ENCODE measurements around the gene OR2V2. TPM values are rescaled to one million over a fixed set of nuclear protein-coding genes. Genes with fewer than 3 reads are reported as not detected.

The OR2V2 gene
- not detected in 5 replicates for total RNA-seq (2022; extraction: Qiagen RNA extraction)

GRCh38 chr5:181146927-181147636, at the start of gene OR2V2:
TSS of gene OR2V2 (plus strand) at chr5:181147586. CDS start at chr5:181154943, 7,357 bp downstream.

GRCh38 chr5:181130832-181131496, 16.4 kb upstream of the OR2V2 start, which contains the start of gene OR2V1:
TSS of gene OR2V1 (minus strand) at chr5:181131169. CDS start at chr5:181125304, 5,865 bp downstream.

GRCh38 chr5:181204826-181205760, 57.7 kb downstream of the OR2V2 start, which contains the start of gene TRIM7:
TSS of gene TRIM7 (minus strand) at chr5:181205196. CDS start at chr5:181205110, 86 bp downstream.

Other genes starting within 250 kb of the OR2V2 start
- gene BTNL8, start 248.4 kb upstream of the OR2V2 start, total RNA-seq (2022; extraction: Qiagen RNA extraction): not detected in 5 replicates
- gene BTNL3, start 158.7 kb upstream of the OR2V2 start, total RNA-seq (2022; extraction: Qiagen RNA extraction): not detected in 5 replicates
- gene BTNL9, start 107.3 kb upstream of the OR2V2 start, total RNA-seq (2022; extraction: Qiagen RNA extraction): 0.73 to 1.3 TPM (median 0.95 TPM) in 5 replicates
- not detected in 5 replicates for gene OR2V1, start 16.4 kb upstream of the OR2V2 start, total RNA-seq (2022; extraction: Qiagen RNA extraction)
- gene TRIM7, start 57.6 kb downstream of the OR2V2 start, total RNA-seq (2022; extraction: Qiagen RNA extraction): 30.9 to 45.8 TPM (median 43.5 TPM) in 5 replicates
- 19.2 to 30.7 TPM (median 29.3 TPM) in 5 replicates for gene TRIM41, start 75.7 kb downstream of the OR2V2 start, total RNA-seq (2022; extraction: Qiagen RNA extraction)
- 3,244 to 3,679 TPM (median 3,385 TPM) in 5 replicates for gene RACK1, start 96.3 kb downstream of the OR2V2 start, total RNA-seq (2022; extraction: Qiagen RNA extraction)
- 5.4 to 6.9 TPM (median 6.5 TPM) in 5 replicates for gene TRIM52, start 113.6 kb downstream of the OR2V2 start, total RNA-seq (2022; extraction: Qiagen RNA extraction)
- not detected in 5 replicates for gene OR4F3, start 219.7 kb downstream of the OR2V2 start, total RNA-seq (2022; extraction: Qiagen RNA extraction)